ENCODE results near the gene CD151. TPM values are rescaled to one million over a fixed set of nuclear protein-coding genes. Genes with fewer than 3 reads are reported as not detected.
A peak's percentile ranks its signal among the peaks of the same experiment; 100 is the strongest.

CD151 gene
- total and polyA plus RNA-seq, 7 donors = 149 to 358 (median 168) TPM

- H3K27ac ChIP-seq = peak overlapping the region; percentile 58
- no peak overlapping the region for H3K4me3 ChIP-seq
- no peaks in the 10 kb centered on the region for H3K27me3 ChIP-seq (ENCODE audit: insufficient read depth in 3 of 3, low read length in 2 of 3)
- H3K4me1 ChIP-seq = peaks cover 11% of the 10 kb centered on the region
- TF ChIP-seq CTCF (IDR thresholded peaks at IDR 0.05) = no peak
- peaks cover 2 to 6% of the 10 kb centered on the region in 2 donors for H3K36me3 ChIP-seq (ENCODE audit: insufficient read depth in 1 of 2, low read depth in 1 of 2)
- DNase-seq = peak; percentile 63 to 90
- peak; percentile 86 to 97 (median 96) for ATAC-seq
- WGBS, 3 donors = 15 to 46% (median 28%) methylated on average over 11 to 12 of the region's 12 CpGs
- no peaks in the 10 kb centered on the region for H3K9me3 ChIP-seq
- intact Hi-C loops (cut with DNase I) = no loop called here
These were observed 43.8 kb downstream of the CD151 start for GRCh38 chr11:876545-876944.

- Histone ChIP-seq H3K9me3 (no peaks in the 10 kb centered on the region), H3K27me3 (ENCODE audit: insufficient read depth in 3 of 3, low read length in 2 of 3) (no peaks in the 10 kb centered on the region), H3K4me3 (no peak overlapping the region), H3K27ac (no peak overlapping the region), H3K4me1 (peaks cover 11% of the 10 kb centered on the region), H3K36me3 (ENCODE audit: insufficient read depth in 1 of 2, low read depth in 1 of 2) (peaks cover 2 to 17% of the 10 kb centered on the region in 2 donors)
- TF ChIP-seq CTCF (IDR thresholded peaks at IDR 0.05) = no peak
- no peak for DNase-seq
- WGBS, 3 donors = 92 to 99% (median 94%) methylated on average over 8 to 11 of the region's 11 CpGs
- intact Hi-C loops (cut with DNase I) = no loop called here
- ATAC-seq = no peak
These were observed 44.8 kb downstream of the CD151 start for GRCh38 chr11:877565-877964.

DNA sequence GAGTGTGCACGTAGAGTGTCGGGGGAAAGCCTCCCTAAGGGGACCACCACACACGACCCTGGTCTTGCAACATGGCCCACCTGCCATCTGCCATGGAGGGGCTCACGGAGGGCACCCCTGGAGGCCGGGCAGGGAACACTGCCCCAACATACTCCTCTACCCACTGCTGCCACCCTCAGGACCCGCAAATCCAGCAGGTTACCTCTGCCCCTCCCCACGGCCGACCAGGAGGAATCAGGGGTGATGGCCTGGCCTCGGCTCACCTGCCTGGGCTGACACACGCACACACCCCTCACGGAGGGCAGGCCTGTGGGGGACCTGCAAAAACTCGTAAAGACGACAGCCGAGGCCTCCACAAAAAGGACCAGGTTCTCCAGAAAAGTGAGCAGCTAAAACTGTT lies 47.7 kb downstream of the CD151 start:
- H3K9me3 ChIP-seq = no peaks in the 10 kb centered on the region
- no peak for TF ChIP-seq CTCF (IDR thresholded peaks at IDR 0.05)
- no peaks in the 10 kb centered on the region for H3K27me3 ChIP-seq (ENCODE audit: insufficient read depth in 3 of 3, low read length in 2 of 3)
- no peak overlapping the region for H3K4me3 ChIP-seq
- DNase-seq = no peak
- intact Hi-C loops (cut with DNase I) = no loop called here
- H3K36me3 ChIP-seq (ENCODE audit: insufficient read depth in 1 of 2, low read depth in 1 of 2) = peaks cover 2 to 29% of the 10 kb centered on the region in 2 donors
- ATAC-seq = no peak
- no peak overlapping the region for H3K27ac ChIP-seq
- peaks cover 11% of the 10 kb centered on the region for H3K4me1 ChIP-seq
- WGBS, 3 donors = 89 to 92% (median 92%) methylated on average over 14 of the region's 14 CpGs

- no peak for DNase-seq
- Histone ChIP-seq H3K36me3 (ENCODE audit: insufficient read depth in 1 of 2, low read depth in 1 of 2) (peaks cover 2 to 29% of the 10 kb centered on the region in 2 donors), H3K4me3 (no peak overlapping the region), H3K27ac (no peak overlapping the region), H3K9me3 (no peaks in the 10 kb centered on the region), H3K27me3 (ENCODE audit: insufficient read depth in 3 of 3, low read length in 2 of 3) (no peaks in the 10 kb centered on the region), H3K4me1 (no peaks in the 10 kb centered on the region)
- intact Hi-C loops (cut with DNase I) = no loop called here
- no peak for TF ChIP-seq CTCF (IDR thresholded peaks at IDR 0.05)
- WGBS, 3 donors = 89 to 93% (median 91%) methylated on average over 14 of the region's 14 CpGs
- ATAC-seq = no peak
These were observed 49.8 kb downstream of the CD151 start for GRCh38 chr11:882596-882995.

DNA sequence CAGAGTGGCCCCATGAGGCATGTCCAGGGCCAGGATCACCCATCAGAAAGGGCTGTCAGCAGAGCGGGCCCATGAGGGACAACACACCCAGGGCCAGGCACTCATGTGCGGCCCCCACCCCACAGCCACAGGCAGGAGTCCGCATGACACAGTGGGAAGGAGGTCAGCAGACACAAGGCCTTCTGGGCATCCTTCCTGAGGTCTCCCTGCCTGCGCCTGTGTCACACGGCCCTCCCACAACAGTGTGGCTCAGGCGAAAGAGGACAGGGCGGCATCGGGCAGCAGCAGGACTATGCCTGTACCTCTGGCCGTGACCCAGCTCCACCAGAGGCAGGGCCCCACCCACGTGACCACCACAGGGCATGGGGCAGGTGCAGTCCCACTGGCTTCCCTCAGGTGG lies 50.8 kb downstream of the CD151 start:
- Histone ChIP-seq H3K4me1 (peaks cover 6% of the 10 kb centered on the region), H3K36me3 (ENCODE audit: insufficient read depth in 1 of 2, low read depth in 1 of 2) (peaks cover 2 to 29% of the 10 kb centered on the region in 2 donors), H3K9me3 (no peaks in the 10 kb centered on the region), H3K27me3 (ENCODE audit: insufficient read depth in 3 of 3, low read length in 2 of 3) (no peaks in the 10 kb centered on the region), H3K27ac (no peak overlapping the region), H3K4me3 (no peak overlapping the region)
- intact Hi-C loops (cut with DNase I) = no loop called here
- DNase-seq = no peak
- no peak for ATAC-seq
- 88 to 91% (median 91%) methylated on average over 10 of the region's 10 CpGs for WGBS, 3 donors
- no peak for TF ChIP-seq CTCF (IDR thresholded peaks at IDR 0.05)
